ENCODE measurements around the gene IGF2BP2.

GRCh38 chr3:185716436-185717108 is 108.3 kb downstream of the IGF2BP2 start:
- TF ChIP-seq, protein P1, sequence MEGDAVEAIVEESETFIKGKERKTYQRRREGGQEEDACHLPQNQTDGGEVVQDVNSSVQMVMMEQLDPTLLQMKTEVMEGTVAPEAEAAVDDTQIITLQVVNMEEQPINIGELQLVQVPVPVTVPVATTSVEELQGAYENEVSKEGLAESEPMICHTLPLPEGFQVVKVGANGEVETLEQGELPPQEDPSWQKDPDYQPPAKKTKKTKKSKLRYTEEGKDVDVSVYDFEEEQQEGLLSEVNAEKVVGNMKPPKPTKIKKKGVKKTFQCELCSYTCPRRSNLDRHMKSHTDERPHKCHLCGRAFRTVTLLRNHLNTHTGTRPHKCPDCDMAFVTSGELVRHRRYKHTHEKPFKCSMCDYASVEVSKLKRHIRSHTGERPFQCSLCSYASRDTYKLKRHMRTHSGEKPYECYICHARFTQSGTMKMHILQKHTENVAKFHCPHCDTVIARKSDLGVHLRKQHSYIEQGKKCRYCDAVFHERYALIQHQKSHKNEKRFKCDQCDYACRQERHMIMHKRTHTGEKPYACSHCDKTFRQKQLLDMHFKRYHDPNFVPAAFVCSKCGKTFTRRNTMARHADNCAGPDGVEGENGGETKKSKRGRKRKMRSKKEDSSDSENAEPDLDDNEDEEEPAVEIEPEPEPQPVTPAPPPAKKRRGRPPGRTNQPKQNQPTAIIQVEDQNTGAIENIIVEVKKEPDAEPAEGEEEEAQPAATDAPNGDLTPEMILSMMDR (conservative IDR thresholded peaks at IDR 0.05 in 1 of 2, IDR thresholded peaks at IDR 0.05 in 1 of 2; ENCODE audit: extremely low read depth in 1 of 2, insufficient read depth in 1 of 2, low read depth in 1 of 2, low read length in 2 of 2): no peak
- TF ChIP-seq EZH2 (IDR thresholded peaks at IDR 0.05; ENCODE audit: borderline replicate concordance, low read length): no peak

Data from mammary epithelial cell (primary cell).